A673 (cell line): ENCODE data around the gene ZFP36. TPM values are rescaled to one million over a fixed set of nuclear protein-coding genes. Genes with fewer than 3 reads are reported as not detected.
A peak's percentile ranks its signal among the peaks of the same experiment; 100 is the strongest.

Source experiments
- BruUV-seq: library from RNA; stranded (reverse); fragments of 400-500 nt; replicated peaks from 2 replicates; lab custom pipeline; 2021; lab: Mats Ljungman, UMichigan
- CTCF ChIA-PET: fragments of 300-600 bp; sonication (Branson Sonifier 250); formaldehyde crosslinking; loops from one replicate; lab custom pipeline; 2022; ENCODE audit warnings: antibody characterized with exemption; lab: Charles Lee
- POLR2A ChIA-PET: fragments of 300-600 bp; sonication (Branson Sonifier 250); formaldehyde crosslinking; loops from one replicate; lab custom pipeline; 2022; ENCODE audit warnings: antibody characterized with exemption; ENCODE audit not compliant: low non-redundant PET; lab: Charles Lee
- DNase-seq: peaks from one replicate; pipeline ENCODE4 v3.0.0-alpha.2; 2015; ENCODE audit warnings: low spot score
- H3K27ac ChIP-seq: fragments of 200-600 bp; sonication (generic); 2 replicates; pipeline ENCODE4 v1.5.1; 2016; ENCODE audit warnings: mixed run types, low read depth, mild to moderate bottlenecking, mixed read lengths, antibody characterized with exemption, low read length; ENCODE audit not compliant: poor library complexity, severe bottlenecking
- H3K27me3 ChIP-seq: fragments of 200-600 bp; sonication (generic); replicated peaks from 2 replicates; pipeline ENCODE4 v1.6.1; 2017; ENCODE audit warnings: mixed run types, low read depth, mild to moderate bottlenecking, mixed read lengths, antibody characterized with exemption, low read length; ENCODE audit not compliant: insufficient read depth, poor library complexity
- H3K36me3 ChIP-seq: fragments of 200-600 bp; sonication (generic); 2 replicates; pipeline ENCODE4 v1.6.1; 2016; ENCODE audit warnings: mixed run types, mild to moderate bottlenecking, mixed read lengths, antibody characterized with exemption, low read length; ENCODE audit not compliant: insufficient read depth, poor library complexity, severe bottlenecking
- H3K4me1 ChIP-seq: fragments of 200-600 bp; sonication (generic); 2 replicates; pipeline ENCODE4 v1.6.1; 2017; ENCODE audit warnings: mixed run types, mild to moderate bottlenecking, mixed read lengths, antibody characterized with exemption, low read length; ENCODE audit not compliant: insufficient read depth, poor library complexity, severe bottlenecking
- H3K4me3 ChIP-seq: fragments of 200-600 bp; sonication (generic); 2 replicates; pipeline ENCODE4 v1.5.1; 2016; ENCODE audit warnings: low read depth, mixed run types, mild to moderate bottlenecking, mixed read lengths, low read length; ENCODE audit not compliant: poor library complexity, severe bottlenecking
- H3K9me3 ChIP-seq: fragments of 200-600 bp; sonication (generic); 2 replicates; pipeline ENCODE4 v1.6.1; 2016; ENCODE audit warnings: mixed run types, low read depth, mild to moderate bottlenecking, mixed read lengths, antibody characterized with exemption, low read length; ENCODE audit not compliant: poor library complexity, severe bottlenecking
- EZH2 ChIP-seq: fragments of 200-600 bp; sonication (generic); IDR thresholded peaks from 2 replicates; pipeline ENCODE4 v1.6.1; 2017; ENCODE audit warnings: borderline replicate concordance, low read depth, mild to moderate bottlenecking, mixed read lengths, antibody characterized with exemption, low read length; ENCODE audit not compliant: poor library complexity, severe bottlenecking
- intact Hi-C: fragments of 100-400 bp; cut with micrococcal nuclease; formaldehyde crosslinking; loops from one replicate; pipeline ENCODE4 v1.10.0; 2022; ENCODE audit not compliant: unreplicated experiment
- total RNA-seq: library from RNA; stranded (reverse); gene quantifications from 2 replicates; pipeline ENCODE4 v1.2.3, GENCODE V29; 2021
- TF ChIP-seq, protein P1 (sequence below): fragments of 300-800, 200-600 bp; sonication (generic); conservative IDR thresholded peaks from 2 replicates; pipeline ENCODE4 v1.5.1; 2017; ENCODE audit warnings: low read depth, mild to moderate bottlenecking, antibody characterized with exemption, low read length, moderate library complexity, mixed read lengths

Gene ZFP36
- total RNA-seq, 1 experiment from 2014 or later = 7.1 TPM

DNA sequence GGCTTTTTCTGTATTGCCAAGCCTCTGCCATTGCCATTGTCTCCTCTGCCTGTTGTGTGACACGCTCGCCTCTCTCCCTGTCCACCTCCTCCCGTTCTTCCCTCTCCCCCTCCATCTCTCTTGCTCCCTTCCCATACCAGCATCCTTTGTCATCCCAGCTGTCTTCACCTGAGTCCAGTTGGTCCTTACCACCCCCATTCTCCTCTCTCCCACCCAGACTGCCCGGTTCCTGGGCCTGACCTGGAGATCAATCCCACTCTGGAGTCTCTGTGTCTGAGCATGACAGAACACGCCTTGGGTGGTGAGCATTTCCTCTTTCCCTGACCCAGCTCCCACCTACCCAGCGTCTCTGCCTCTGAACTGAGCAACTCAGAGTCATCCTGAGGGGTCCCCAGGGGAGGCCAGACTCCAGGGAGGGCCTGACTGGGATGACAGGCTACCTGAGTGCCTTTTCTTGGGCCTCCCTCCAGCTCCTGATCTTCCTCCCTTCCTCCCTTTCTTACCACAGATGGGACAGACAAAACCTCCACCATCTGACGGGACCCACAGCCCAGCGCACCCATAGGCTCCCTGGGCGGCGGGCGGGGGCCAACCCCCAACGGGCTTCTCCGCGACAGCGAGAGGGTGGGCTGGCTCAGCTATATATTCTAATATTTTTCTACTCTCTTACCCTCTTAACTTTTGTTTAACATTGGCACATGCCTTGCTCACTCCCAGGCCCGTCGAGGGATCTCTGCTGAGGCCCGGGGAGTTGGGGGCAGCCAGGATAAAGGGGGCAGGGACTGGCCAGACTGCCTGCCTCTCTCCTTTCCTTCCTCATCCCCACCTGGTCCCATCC lies 23.4 kb upstream of the ZFP36 start:
- no peaks in the 10 kb centered on the region for H3K9me3 ChIP-seq
- ChIA-PET CTCF (no interaction called here), POLR2A (interaction anchor here (0.8 kb wide), 1 partner anchor 423 kb away, joined by 4 read pairs; no protein-coding TSS in a partner anchor)
- no peaks in the 10 kb centered on the region for H3K27me3 ChIP-seq
- H3K27ac ChIP-seq = no peak overlapping the region
- peaks cover 82% of the 10 kb centered on the region for H3K36me3 ChIP-seq
- H3K4me3 ChIP-seq = no peak overlapping the region
- no TSS peak for BruUV-seq
- DNase-seq = no peak
- TF ChIP-seq, protein P1, sequence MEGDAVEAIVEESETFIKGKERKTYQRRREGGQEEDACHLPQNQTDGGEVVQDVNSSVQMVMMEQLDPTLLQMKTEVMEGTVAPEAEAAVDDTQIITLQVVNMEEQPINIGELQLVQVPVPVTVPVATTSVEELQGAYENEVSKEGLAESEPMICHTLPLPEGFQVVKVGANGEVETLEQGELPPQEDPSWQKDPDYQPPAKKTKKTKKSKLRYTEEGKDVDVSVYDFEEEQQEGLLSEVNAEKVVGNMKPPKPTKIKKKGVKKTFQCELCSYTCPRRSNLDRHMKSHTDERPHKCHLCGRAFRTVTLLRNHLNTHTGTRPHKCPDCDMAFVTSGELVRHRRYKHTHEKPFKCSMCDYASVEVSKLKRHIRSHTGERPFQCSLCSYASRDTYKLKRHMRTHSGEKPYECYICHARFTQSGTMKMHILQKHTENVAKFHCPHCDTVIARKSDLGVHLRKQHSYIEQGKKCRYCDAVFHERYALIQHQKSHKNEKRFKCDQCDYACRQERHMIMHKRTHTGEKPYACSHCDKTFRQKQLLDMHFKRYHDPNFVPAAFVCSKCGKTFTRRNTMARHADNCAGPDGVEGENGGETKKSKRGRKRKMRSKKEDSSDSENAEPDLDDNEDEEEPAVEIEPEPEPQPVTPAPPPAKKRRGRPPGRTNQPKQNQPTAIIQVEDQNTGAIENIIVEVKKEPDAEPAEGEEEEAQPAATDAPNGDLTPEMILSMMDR = no peak
- TF ChIP-seq EZH2 = no peak
- intact Hi-C loops = no loop called here
- no peaks in the 10 kb centered on the region for H3K4me1 ChIP-seq

DNA sequence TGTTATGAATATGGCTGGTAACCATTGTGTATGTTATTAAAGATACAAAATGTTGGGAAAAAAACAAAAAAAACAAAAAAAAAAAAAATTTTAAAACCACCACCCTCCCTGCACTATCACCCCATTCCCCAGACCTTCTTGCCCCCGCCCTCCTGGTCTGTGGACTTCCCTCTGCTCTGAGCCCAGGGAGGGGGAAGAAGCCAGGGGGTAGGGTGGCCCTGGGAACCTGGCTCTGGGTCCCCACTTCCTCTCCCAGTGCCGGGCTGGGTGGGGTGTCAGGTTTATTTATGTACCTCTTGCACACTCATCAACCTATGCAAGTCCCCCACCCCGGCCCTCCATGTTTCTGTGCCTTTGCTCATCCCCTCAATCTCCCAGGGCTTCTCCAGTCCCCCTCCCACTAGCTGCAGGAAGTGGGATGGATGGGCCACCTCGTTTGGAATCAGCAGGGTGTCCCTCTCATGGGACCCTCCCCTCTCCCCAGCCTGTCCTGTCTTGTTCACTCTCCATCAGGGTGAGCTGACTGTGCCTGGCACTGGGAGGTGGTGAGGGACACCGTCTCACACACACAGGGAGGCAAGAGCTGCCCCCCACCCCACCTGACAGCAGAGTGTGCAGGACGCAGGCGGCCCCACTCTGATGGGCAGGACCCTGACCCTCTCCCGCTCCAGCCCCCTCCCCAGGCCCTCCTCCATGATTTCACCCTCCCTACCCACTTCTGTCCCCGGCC lies 21.6 kb upstream of the ZFP36 start:
- TF ChIP-seq, protein P1 = no peak
- TF ChIP-seq EZH2 = no peak
- ChIA-PET POLR2A (no interaction called here), CTCF (no interaction called here)
- no peak overlapping the region for H3K27ac ChIP-seq
- H3K4me3 ChIP-seq = no peak overlapping the region
- no peaks in the 10 kb centered on the region for H3K27me3 ChIP-seq
- H3K4me1 ChIP-seq = peaks cover 5% of the 10 kb centered on the region
- TSS peak; percentile 52 for BruUV-seq
- no peaks in the 10 kb centered on the region for H3K9me3 ChIP-seq
- intact Hi-C loops = no loop called here
- H3K36me3 ChIP-seq = peaks cover 80% of the 10 kb centered on the region
- DNase-seq = no peak

DNA sequence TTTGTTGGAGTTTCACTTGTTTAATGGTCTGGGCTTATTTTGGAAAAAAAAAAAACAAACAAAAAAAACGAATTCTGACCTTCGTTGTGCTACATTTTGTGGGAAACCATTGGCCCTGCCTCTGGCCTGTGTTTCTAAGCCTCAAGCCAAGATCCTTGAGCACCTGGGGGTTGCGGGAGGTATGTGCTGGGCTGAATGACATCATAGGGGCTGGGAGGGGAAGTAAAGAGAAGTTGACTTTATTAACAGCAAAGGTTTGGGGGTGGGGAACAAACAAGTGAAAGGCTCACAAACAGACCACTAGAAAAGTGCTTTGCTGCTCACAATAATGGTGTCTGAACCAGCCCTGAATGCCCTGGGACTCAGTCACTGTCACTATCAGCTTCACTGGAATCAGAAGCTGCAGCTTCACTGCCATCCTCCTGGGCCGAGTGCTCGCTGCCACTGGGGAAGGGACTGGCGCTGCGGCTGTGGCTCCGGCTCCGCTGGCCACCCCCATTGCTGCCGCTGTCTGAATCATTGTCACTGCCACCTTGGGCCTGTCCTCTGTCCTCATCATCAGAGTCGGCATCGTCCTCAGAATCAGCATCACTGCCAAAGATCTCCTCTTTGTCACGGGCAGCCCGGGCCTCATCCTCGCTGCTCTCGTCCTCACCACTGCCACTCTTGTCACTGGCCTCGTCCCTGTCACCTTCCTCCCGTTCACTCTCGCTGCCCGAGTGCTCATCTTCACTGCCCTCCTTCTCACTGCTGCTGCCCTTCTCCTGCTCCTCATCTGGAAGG lies 20.8 kb upstream of the ZFP36 start:
- ChIA-PET POLR2A (no interaction called here), CTCF (no interaction called here)
- BruUV-seq = TSS peak; percentile 68
- TF ChIP-seq EZH2 = no peak
- TF ChIP-seq, protein P1 = no peak
- DNase-seq = no peak
- Histone ChIP-seq H3K27ac (no peak overlapping the region), H3K36me3 (peaks cover 72% of the 10 kb centered on the region), H3K4me1 (peaks cover 8% of the 10 kb centered on the region), H3K27me3 (no peaks in the 10 kb centered on the region), H3K4me3 (no peak overlapping the region), H3K9me3 (no peaks in the 10 kb centered on the region)
- intact Hi-C loops = no loop called here
